ENCODE data around the gene LDLRAD4. TPM values are rescaled to one million over a fixed set of nuclear protein-coding genes. Genes with fewer than 3 reads are reported as not detected.

Gene LDLRAD4
- total and polyA plus RNA-seq, 2 donors (not counting 1 experiment from before 2014, with no cell fraction given) = 13.9 to 35.7 TPM

DNA sequence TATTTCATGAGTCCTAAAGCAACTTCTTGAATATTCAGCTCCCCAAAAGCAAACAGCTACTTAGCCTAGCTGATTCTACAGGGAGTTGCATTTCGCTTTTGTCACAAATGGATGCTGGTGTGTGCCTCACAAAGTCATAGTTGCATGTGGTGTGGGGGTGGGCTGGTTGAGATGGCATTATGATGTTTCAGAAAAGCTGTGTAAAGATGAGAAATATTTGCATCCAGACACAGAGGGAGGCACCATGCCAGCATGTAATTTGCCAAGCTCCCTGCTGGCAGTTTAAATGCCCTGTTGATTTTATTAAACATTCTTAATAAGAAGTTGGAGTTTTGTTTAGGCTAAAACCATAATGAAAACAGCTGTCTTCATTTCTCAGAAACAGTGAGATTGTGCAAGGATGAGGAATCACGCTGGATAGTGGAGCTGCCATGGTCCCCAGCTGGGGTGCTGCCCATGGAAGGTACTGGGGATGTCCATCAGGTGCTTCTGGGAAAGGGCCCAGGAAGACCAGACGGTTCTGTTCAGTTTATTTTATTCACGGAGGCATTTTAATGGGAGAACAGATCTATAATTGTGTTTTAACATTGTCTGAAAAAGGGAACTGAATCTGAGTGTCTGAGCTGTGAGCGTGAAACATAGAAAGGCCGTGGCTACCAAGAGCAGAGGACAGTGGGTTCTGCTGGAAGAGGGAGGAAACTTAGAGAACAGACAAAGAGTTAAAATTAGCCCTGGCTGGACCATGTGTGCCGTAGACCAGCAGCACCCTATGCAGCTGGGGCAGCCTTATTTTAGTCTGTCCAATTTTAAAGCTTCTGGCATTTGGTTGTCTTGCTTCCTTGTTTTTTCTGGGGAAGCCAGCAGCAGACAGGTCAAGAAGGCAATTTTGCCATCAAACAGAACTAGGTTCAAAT lies 330.7 kb downstream of the LDLRAD4 start:
- ATAC-seq (ENCODE audit: low read depth) (peak; percentile 68), DNase-seq (peak; percentile 63)
- no peaks in the 10 kb centered on the region for H3K27me3 ChIP-seq (replicated peaks in 1 of 4; ENCODE audit: control extremely low read depth in 1 of 4, control insufficient read depth in 3 of 4, insufficient read depth in 4 of 4, low read length in 3 of 4)
- ChIA-PET CTCF (interaction anchor here (0.6 to 3.3 kb wide), 8 partner anchors 9 to 811 kb away, joined by 3 to 26 read pairs (median 3); no protein-coding TSS in a partner anchor), POLR2A (interaction anchor here (0.6 kb wide), 1 partner anchor 60 kb away, joined by 4 read pairs; no protein-coding TSS in a partner anchor)
- peaks cover 47% of the 10 kb centered on the region for H3K79me2 ChIP-seq (ENCODE audit: control insufficient read depth, insufficient read depth, low read length)
- no peak overlapping the region for H3K4me3 ChIP-seq (ENCODE audit: control extremely low read depth in 1 of 5, extremely low read depth in 1 of 5, insufficient read depth in 1 of 5, low read depth in 2 of 5, low read length in 4 of 5)
- peak overlapping the region; percentile 38 for H2AFZ ChIP-seq (ENCODE audit: insufficient read depth, low read depth, low read length, poor library complexity, severe bottlenecking)
- H4K20me1 ChIP-seq (ENCODE audit: control insufficient read depth, insufficient read depth, low read length, poor library complexity, severe bottlenecking) = no peaks in the 10 kb centered on the region
- peaks cover 20 to 21% of the 10 kb centered on the region in 2 donors for H3K4me1 ChIP-seq (ENCODE audit: control insufficient read depth in 2 of 2, insufficient read depth in 2 of 2, low read length in 2 of 2)
- peak overlapping the region in 1 of 2 donors; percentile 23 for H3K27ac ChIP-seq (ENCODE audit: low read length in 2 of 2)
- Mint-ChIP-seq H3K27ac (peak overlapping the region; percentile 80), H3K27me3 (peaks cover 5% of the 10 kb centered on the region), H3K9me3 (ENCODE audit: insufficient read depth) (no peaks in the 10 kb centered on the region), H3K4me3 (peak overlapping the region; percentile 75), H3K4me1 (peaks cover 15% of the 10 kb centered on the region)
- H3K9me3 ChIP-seq (ENCODE audit: control extremely low read depth in 1 of 3, control insufficient read depth in 2 of 3, insufficient read depth in 1 of 3, low read length in 2 of 3) = peaks cover 0 to 15% (median 4%) of the 10 kb centered on the region in 3 donors
- TF ChIP-seq, protein P1, sequence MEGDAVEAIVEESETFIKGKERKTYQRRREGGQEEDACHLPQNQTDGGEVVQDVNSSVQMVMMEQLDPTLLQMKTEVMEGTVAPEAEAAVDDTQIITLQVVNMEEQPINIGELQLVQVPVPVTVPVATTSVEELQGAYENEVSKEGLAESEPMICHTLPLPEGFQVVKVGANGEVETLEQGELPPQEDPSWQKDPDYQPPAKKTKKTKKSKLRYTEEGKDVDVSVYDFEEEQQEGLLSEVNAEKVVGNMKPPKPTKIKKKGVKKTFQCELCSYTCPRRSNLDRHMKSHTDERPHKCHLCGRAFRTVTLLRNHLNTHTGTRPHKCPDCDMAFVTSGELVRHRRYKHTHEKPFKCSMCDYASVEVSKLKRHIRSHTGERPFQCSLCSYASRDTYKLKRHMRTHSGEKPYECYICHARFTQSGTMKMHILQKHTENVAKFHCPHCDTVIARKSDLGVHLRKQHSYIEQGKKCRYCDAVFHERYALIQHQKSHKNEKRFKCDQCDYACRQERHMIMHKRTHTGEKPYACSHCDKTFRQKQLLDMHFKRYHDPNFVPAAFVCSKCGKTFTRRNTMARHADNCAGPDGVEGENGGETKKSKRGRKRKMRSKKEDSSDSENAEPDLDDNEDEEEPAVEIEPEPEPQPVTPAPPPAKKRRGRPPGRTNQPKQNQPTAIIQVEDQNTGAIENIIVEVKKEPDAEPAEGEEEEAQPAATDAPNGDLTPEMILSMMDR (IDR thresholded peaks at IDR 0.05) = no peak
- no peak for TF ChIP-seq EZH2 (IDR thresholded peaks at IDR 0.05; ENCODE audit: borderline replicate concordance, insufficient read depth, low read depth, low read length, poor library complexity, severe bottlenecking)
- intact Hi-C loops (cut with micrococcal nuclease) = no loop called here
- peak overlapping the region; percentile 19 for H3K9ac ChIP-seq (ENCODE audit: low read length)
- WGBS (ENCODE audit: insufficient coverage) = 14% methylated on average over 7 of the region's 7 CpGs
- no peaks in the 10 kb centered on the region for H3K36me3 ChIP-seq (replicated peaks in 1 of 2; ENCODE audit: control extremely low read depth in 1 of 2, control insufficient read depth in 1 of 2, extremely low read depth in 1 of 2, insufficient read depth in 2 of 2, low read length in 1 of 2)
- H3K4me2 ChIP-seq (replicated peaks; ENCODE audit: low read depth, low read length, poor library complexity, severe bottlenecking) = peak overlapping the region; percentile 63

DNA sequence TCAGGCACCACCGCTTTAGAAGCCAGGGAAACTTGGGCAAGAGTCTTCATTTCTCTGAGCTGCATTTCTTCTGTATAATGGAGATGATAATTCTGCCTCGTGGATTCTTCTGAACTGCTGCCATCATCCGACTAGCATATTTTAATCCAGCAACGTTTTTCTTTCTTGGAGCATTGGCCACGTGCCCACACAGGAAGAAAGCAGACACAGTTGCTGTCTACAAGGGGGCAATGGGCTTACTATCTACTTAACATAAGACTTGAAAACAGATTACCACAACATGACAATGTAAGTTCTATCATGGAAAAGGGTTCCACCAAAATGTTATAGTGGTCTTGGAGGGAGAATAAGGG lies 331.3 kb downstream of the LDLRAD4 start:
- H4K20me1 ChIP-seq (ENCODE audit: control insufficient read depth, insufficient read depth, low read length, poor library complexity, severe bottlenecking) = no peaks in the 10 kb centered on the region
- no peaks in the 10 kb centered on the region for H3K36me3 ChIP-seq (replicated peaks in 1 of 2; ENCODE audit: control extremely low read depth in 1 of 2, control insufficient read depth in 1 of 2, extremely low read depth in 1 of 2, insufficient read depth in 2 of 2, low read length in 1 of 2)
- H3K27me3 Mint-ChIP-seq = peaks cover 5% of the 10 kb centered on the region
- peaks cover 15% of the 10 kb centered on the region for H3K4me1 Mint-ChIP-seq
- ChIA-PET POLR2A (interaction anchor here (0.6 kb wide), 1 partner anchor 60 kb away, joined by 4 read pairs; no protein-coding TSS in a partner anchor), CTCF (interaction anchor here (1.0 to 3.3 kb wide), 7 partner anchors 8 to 130 kb away, joined by 3 to 26 read pairs (median 3); no protein-coding TSS in a partner anchor)
- peak overlapping the region; percentile 63 for H3K4me2 ChIP-seq (replicated peaks; ENCODE audit: low read depth, low read length, poor library complexity, severe bottlenecking)
- no peak overlapping the region for H3K27ac Mint-ChIP-seq
- ATAC-seq (ENCODE audit: low read depth) (no peak), DNase-seq (no peak)
- intact Hi-C loops (cut with micrococcal nuclease) = no loop called here
- H3K4me1 ChIP-seq (ENCODE audit: control insufficient read depth in 2 of 2, insufficient read depth in 2 of 2, low read length in 2 of 2) = peaks cover 20 to 21% of the 10 kb centered on the region in 2 donors
- 8% methylated on average over 4 of the region's 5 CpGs for WGBS (ENCODE audit: insufficient coverage)
- H3K9me3 Mint-ChIP-seq (ENCODE audit: insufficient read depth) = no peaks in the 10 kb centered on the region
- peaks cover 0 to 15% (median 4%) of the 10 kb centered on the region in 3 donors for H3K9me3 ChIP-seq (ENCODE audit: control extremely low read depth in 1 of 3, control insufficient read depth in 2 of 3, insufficient read depth in 1 of 3, low read length in 2 of 3)
- H3K27ac ChIP-seq (ENCODE audit: low read length in 2 of 2) = no peak overlapping the region
- H2AFZ ChIP-seq (ENCODE audit: insufficient read depth, low read depth, low read length, poor library complexity, severe bottlenecking) = peak overlapping the region; percentile 38
- no peak overlapping the region for H3K9ac ChIP-seq (ENCODE audit: low read length)
- H3K79me2 ChIP-seq (ENCODE audit: control insufficient read depth, insufficient read depth, low read length) = peaks cover 47% of the 10 kb centered on the region
- TF ChIP-seq, protein P1 (IDR thresholded peaks at IDR 0.05) = no peak
- no peak for TF ChIP-seq EZH2 (IDR thresholded peaks at IDR 0.05; ENCODE audit: borderline replicate concordance, insufficient read depth, low read depth, low read length, poor library complexity, severe bottlenecking)
- H3K4me3 ChIP-seq (ENCODE audit: control extremely low read depth in 1 of 5, extremely low read depth in 1 of 5, insufficient read depth in 1 of 5, low read depth in 2 of 5, low read length in 4 of 5) = no peak overlapping the region
- no peak overlapping the region for H3K4me3 Mint-ChIP-seq
- no peaks in the 10 kb centered on the region for H3K27me3 ChIP-seq (replicated peaks in 1 of 4; ENCODE audit: control extremely low read depth in 1 of 4, control insufficient read depth in 3 of 4, insufficient read depth in 4 of 4, low read length in 3 of 4)
